ENCODE data around the gene USP12.

Gene USP12

GRCh38 chr13:27137759-27138158 lies 33.9 kb downstream of the USP12 start:
- Histone ChIP-seq H3K9ac (ENCODE audit: low read depth, low read length, poor library complexity, severe bottlenecking) (no peak overlapping the region), H4K20me1 (ENCODE audit: insufficient read depth, low read length, poor library complexity, severe bottlenecking) (peaks cover 58% of the 10 kb centered on the region), H3K27me3 (ENCODE audit: insufficient read depth, low read length, poor library complexity, severe bottlenecking) (no peaks in the 10 kb centered on the region), H3K36me3 (ENCODE audit: insufficient read depth, low read length) (no peaks in the 10 kb centered on the region; the same call in 1 of the 2 replicates), H3F3A (ENCODE audit: low read depth) (no peaks in the 10 kb centered on the region), H3K4me1 (ENCODE audit: insufficient read depth, low read length, poor library complexity, severe bottlenecking) (peaks cover 3% of the 10 kb centered on the region), H2AFZ (ENCODE audit: low read length) (no peak overlapping the region), H3K4me3 (ENCODE audit: low read length, poor library complexity, severe bottlenecking) (no peak overlapping the region), H3K9me2 (replicated peaks; ENCODE audit: low read depth, low read length) (no peaks in the 10 kb centered on the region), H3K79me2 (ENCODE audit: insufficient read depth, low read length) (peaks cover 99% of the 10 kb centered on the region), H3K4me2 (ENCODE audit: low read depth, low read length, poor library complexity, severe bottlenecking) (no peak overlapping the region), H3K9me3 (ENCODE audit: insufficient read depth, low read depth, low read length) (no peaks in the 10 kb centered on the region)
- TF ChIP-seq EZH2phosphoT487 (IDR thresholded peaks at IDR 0.05; ENCODE audit: borderline replicate concordance) (no peak), CTCF (conservative IDR thresholded peaks at IDR 0.05; ENCODE audit: low read length) (no peak)

GRCh38 chr13:27135023-27135422 lies 36.6 kb downstream of the USP12 start:
- no peaks in the 10 kb centered on the region for H3K36me3 ChIP-seq (ENCODE audit: insufficient read depth, low read length)
- H3K27me3 ChIP-seq (ENCODE audit: insufficient read depth, low read length, poor library complexity, severe bottlenecking), result no peaks in the 10 kb centered on the region
- no peaks in the 10 kb centered on the region for H3K9me3 ChIP-seq (ENCODE audit: insufficient read depth, low read depth, low read length)
- no peak overlapping the region for H2AFZ ChIP-seq (ENCODE audit: low read length)
- H3K4me2 ChIP-seq (ENCODE audit: low read depth, low read length, poor library complexity, severe bottlenecking), result no peak overlapping the region
- peaks cover 99% of the 10 kb centered on the region for H3K79me2 ChIP-seq (ENCODE audit: insufficient read depth, low read length)
- H3K4me1 ChIP-seq (ENCODE audit: insufficient read depth, low read length, poor library complexity, severe bottlenecking), result peaks cover 29% of the 10 kb centered on the region
- H3K9ac ChIP-seq (ENCODE audit: low read depth, low read length, poor library complexity, severe bottlenecking), result no peak overlapping the region
- peaks cover 70% of the 10 kb centered on the region for H4K20me1 ChIP-seq (ENCODE audit: insufficient read depth, low read length, poor library complexity, severe bottlenecking)
- H3K9me2 ChIP-seq (replicated peaks; ENCODE audit: low read depth, low read length), result no peaks in the 10 kb centered on the region
- H3F3A ChIP-seq (ENCODE audit: low read depth), result no peaks in the 10 kb centered on the region
- H3K4me3 ChIP-seq (ENCODE audit: low read length, poor library complexity, severe bottlenecking), result no peak overlapping the region
- no peak for TF ChIP-seq CTCF (conservative IDR thresholded peaks at IDR 0.05; ENCODE audit: low read length)
- TF ChIP-seq EZH2phosphoT487 (IDR thresholded peaks at IDR 0.05; ENCODE audit: borderline replicate concordance), result no peak

DNA sequence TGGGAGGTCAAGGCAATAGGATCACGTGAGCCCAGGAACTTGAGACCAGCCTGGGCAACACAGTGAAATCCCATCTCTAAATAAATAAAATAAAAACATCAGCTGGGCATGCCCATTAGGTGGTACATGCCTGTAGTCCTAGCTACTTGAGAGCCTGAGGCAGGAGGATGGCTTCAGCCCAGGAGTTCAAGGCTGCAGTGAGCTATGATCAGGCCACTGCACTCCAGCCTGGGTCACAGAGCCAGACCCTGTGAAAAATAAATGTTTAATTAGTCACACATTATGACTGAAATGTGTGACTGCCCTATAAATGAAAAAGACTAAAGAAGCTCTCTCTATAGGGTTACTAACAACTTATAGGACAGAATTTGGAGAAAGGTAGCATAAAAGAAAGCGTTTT lies 37.7 kb downstream of the USP12 start:
- H3K4me2 ChIP-seq (ENCODE audit: low read depth, low read length, poor library complexity, severe bottlenecking), result no peak overlapping the region
- no peaks in the 10 kb centered on the region for H3K27me3 ChIP-seq (ENCODE audit: insufficient read depth, low read length, poor library complexity, severe bottlenecking)
- no peak overlapping the region for H2AFZ ChIP-seq (ENCODE audit: low read length)
- no peaks in the 10 kb centered on the region for H3K36me3 ChIP-seq (ENCODE audit: insufficient read depth, low read length)
- no peak overlapping the region for H3K4me3 ChIP-seq (ENCODE audit: low read length, poor library complexity, severe bottlenecking)
- TF ChIP-seq CTCF (conservative IDR thresholded peaks at IDR 0.05; ENCODE audit: low read length) (no peak), EZH2phosphoT487 (IDR thresholded peaks at IDR 0.05; ENCODE audit: borderline replicate concordance) (no peak)
- H3K9me3 ChIP-seq (ENCODE audit: insufficient read depth, low read depth, low read length), result no peaks in the 10 kb centered on the region
- H3K4me1 ChIP-seq (ENCODE audit: insufficient read depth, low read length, poor library complexity, severe bottlenecking), result peaks cover 38% of the 10 kb centered on the region
- H4K20me1 ChIP-seq (ENCODE audit: insufficient read depth, low read length, poor library complexity, severe bottlenecking), result peaks cover 75% of the 10 kb centered on the region
- no peak overlapping the region for H3K9ac ChIP-seq (ENCODE audit: low read depth, low read length, poor library complexity, severe bottlenecking)
- 0 out of 2 replicates have a peak, but pooled peaks cover 6% of the 10 kb centered on the region for H3F3A ChIP-seq (ENCODE audit: low read depth)
- H3K79me2 ChIP-seq (ENCODE audit: insufficient read depth, low read length), result peaks cover 99% of the 10 kb centered on the region
- no peaks in the 10 kb centered on the region for H3K9me2 ChIP-seq (replicated peaks; ENCODE audit: low read depth, low read length)

Measured in Loucy (cell line).